Fibroblast of mammary gland (primary cell): Measurements from ENCODE around the gene TBC1D25.
"Not testable (repeated sequence)": the region's sequence is repeated elsewhere in the genome, so short reads cannot be mapped to it uniquely, and the experiment has no call there.

ENCODE experiments used
- DNase-seq: peaks from one replicate; pipeline ENCODE4 v3.0.0-alpha.2; 2010; ENCODE audit warnings: low read depth
- H3K4me3 ChIP-seq: 2 replicates; pipeline ENCODE4 v1.5.1; 2011; ENCODE audit warnings: low read depth, mild to moderate bottlenecking, low read length, moderate library complexity; ENCODE audit not compliant: control insufficient read depth
- TF ChIP-seq, protein P1 (sequence below): conservative IDR thresholded peaks from 2 replicates; pipeline ENCODE4 v1.5.1; 2011; ENCODE audit warnings: low read depth, low read length, inconsistent platforms; ENCODE audit not compliant: control insufficient read depth, insufficient read depth

TBC1D25 gene

DNA sequence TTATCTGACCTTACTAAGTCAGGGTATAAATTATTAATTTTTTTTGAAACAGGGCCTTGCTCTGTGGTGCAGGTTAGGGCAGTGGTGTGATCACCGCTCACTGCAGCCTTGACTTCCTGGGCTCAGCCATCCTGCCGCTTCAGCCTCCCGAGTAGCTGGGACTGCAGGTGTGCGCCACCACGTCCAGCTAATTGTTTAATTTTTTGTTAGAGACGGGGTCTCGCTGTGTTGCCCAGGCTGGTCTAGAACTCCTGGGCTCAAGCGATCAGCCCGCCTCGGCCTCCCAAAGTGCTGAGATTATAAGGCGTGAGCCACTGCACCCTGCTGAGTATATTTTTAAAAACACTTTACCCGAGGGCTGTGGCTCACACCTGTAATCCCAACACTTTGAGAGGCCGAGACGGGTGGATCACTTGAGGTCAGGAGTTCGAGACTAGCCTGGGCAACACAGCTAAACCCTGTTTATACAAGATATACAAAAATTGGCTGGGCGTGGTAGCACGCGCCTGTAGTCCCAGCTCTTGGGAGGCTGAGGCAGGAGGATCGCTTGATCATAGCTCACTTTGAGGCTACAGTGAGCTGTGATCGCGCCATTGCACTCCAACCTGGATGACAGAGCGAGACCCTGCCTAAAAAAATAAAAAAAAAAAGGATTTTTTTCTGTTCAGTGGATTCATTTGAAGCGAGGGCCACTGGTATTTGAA lies 721 bp upstream of the TBC1D25 start:
- TF ChIP-seq, protein P1, sequence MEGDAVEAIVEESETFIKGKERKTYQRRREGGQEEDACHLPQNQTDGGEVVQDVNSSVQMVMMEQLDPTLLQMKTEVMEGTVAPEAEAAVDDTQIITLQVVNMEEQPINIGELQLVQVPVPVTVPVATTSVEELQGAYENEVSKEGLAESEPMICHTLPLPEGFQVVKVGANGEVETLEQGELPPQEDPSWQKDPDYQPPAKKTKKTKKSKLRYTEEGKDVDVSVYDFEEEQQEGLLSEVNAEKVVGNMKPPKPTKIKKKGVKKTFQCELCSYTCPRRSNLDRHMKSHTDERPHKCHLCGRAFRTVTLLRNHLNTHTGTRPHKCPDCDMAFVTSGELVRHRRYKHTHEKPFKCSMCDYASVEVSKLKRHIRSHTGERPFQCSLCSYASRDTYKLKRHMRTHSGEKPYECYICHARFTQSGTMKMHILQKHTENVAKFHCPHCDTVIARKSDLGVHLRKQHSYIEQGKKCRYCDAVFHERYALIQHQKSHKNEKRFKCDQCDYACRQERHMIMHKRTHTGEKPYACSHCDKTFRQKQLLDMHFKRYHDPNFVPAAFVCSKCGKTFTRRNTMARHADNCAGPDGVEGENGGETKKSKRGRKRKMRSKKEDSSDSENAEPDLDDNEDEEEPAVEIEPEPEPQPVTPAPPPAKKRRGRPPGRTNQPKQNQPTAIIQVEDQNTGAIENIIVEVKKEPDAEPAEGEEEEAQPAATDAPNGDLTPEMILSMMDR, result no peak
- DNase-seq, result no peak
- peak overlapping the region; percentile 70 for H3K4me3 ChIP-seq

DNA sequence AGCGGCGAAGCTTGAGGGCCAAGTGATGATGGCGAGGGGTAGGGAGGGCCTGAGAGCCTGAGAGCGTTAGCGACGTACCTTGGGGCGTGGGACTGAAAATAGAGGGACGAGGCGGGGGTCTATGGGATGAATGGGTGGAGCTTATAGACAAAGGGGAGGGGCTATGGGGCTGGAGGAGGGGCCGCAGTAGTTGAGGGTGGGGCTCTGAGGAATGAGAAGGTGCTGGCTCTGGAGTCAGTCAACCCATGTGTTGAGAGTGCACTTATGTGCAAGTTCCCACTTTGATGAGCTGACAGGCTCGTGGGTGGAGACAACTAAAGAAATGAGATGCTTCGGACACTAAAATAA lies 488 bp downstream of the TBC1D25 start:
- peak overlapping the region; percentile 70 for H3K4me3 ChIP-seq
- TF ChIP-seq, protein P1, result no peak
- DNase-seq, result peak; percentile 36

DNA sequence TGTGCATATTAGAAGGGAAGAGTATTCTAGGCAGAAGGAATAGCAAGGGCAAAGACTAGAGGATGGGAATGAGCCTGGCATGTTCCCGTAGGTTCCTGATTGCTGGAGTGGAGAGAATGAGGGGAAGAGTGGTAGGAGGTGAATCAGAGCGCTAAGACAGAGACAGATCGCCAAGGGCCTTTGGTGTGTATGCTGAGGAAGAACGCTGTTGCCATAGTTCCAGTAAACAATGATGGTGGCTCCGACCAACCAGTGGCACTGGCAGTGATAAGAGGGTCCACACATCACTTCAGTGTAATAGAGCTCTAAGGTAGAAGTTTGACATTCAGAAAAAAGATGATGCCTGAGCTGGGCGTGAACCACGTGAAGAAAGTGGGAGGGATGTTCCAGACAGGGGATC lies 966 bp downstream of the TBC1D25 start:
- H3K4me3 ChIP-seq, result peak overlapping the region; percentile 70
- TF ChIP-seq, protein P1, result no peak
- no peak for DNase-seq

DNA sequence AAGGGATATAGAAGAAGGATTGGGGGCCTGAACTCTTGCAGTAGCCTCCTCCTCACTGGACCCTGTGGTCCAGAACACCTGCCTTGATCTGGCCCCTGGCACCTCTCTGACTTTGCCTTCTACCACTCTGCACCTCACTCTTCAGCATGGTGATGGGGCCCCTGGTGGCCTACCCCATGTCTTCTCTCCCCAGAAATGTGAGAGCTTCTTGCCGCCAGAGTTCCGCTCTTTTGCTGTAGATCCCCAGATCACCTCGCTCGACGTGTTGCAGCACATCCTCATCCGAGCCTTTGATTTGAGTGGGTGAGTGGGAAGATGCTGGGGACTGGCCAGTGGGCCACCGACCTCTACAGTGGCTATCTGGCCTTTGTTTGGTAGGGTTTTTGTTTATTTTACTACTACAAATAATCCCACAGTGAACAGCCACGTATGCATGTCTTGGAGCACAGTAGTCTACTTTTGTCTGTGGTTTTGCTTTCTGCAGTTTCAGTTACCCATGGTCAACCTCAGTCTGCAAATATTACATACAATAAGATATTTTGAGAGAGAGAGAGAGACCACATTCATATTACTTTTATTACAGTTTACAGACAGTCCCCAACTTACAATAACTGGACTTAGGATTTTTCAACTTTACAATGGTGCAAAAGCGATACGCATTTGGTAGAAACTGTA lies 1.8 kb downstream of the TBC1D25 start:
- H3K4me3 ChIP-seq, result no peak overlapping the region
- TF ChIP-seq, protein P1, result no peak
- no peak for DNase-seq

DNA sequence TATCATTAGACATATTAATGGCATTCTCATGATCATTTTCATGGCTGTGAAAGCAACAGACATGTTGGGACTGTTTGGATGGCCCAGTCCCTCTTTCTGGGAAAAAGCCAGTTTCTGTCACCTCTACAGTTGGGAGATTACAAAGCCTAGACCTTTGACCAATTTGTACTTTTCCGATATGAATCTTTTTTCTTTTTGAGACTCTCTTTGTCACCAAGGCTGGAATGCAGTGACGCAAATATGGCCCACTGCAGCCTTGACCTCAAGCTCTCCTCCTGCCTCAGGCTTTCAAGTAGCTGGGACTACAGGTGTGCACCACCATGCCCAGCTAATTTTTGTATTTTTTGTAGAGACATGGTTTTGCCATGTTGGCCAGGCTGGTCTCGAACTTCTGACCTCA lies 9.4 kb downstream of the TBC1D25 start:
- no peak for DNase-seq
- TF ChIP-seq, protein P1, result no peak
- no peak overlapping the region for H3K4me3 ChIP-seq

DNA sequence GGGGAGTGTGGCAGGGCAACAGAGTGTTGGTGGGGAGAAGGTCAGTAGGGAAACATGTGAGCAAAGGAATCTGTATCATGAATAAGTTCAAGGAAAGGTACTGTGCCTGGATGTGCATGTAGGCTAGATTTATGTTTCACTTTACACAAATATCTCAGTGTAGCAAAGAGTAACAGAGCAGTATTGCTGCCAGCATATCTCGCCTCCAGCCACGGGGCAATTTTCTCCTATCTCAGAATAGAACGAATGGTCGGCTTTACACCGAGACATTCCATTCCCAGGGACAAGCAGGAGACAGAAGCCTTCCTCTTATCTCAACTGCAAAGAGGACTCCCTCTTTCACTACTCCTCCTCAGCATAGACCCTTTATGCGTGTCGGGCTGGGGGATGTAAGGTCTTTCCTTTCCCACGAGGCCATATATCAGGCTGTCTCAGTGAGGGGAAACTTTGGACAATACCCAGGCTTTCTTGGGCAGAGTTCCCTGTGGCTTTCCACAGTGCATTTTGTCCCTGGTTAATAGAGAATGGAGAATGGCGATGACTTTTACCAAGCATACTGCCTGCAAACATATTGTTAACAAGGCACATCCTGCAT lies 16.3 kb downstream of the TBC1D25 start:
- not testable (repeated sequence) for H3K4me3 ChIP-seq, DNase-seq

DNA sequence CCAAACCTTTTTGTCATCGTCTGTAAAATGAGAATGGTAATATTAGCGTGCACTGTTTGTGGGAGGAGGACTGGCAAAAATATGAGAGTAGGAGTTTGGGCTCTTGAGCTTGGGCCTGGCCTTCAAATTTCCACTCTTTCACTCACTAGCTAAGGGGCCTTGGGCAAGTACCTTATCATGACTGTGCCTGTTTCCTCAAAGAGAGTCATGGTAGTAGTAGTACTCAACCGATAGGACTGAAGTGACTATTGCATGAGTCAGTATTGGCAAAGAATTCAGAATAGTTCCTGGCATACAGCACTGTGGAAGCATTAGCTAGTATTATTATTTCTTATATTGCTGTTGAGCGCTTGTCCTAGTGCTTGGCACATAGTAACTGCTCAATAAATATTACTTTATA lies 18.8 kb downstream of the TBC1D25 start:
- DNase-seq, result peak; percentile 90
- no peak overlapping the region for H3K4me3 ChIP-seq
- TF ChIP-seq, protein P1, result no peak
